GM19328 (cell line): ENCODE data around the gene PPARG.
"Not testable (repeated sequence)": the region's sequence is repeated elsewhere in the genome, so short reads cannot be mapped to it uniquely, and the experiment has no call there.

Experiments used
- ATAC-seq: cut with Tn5 transposase; IDR thresholded peaks from one replicate; pipeline ENCODE4 v1.9.1; 2021; ENCODE audit warnings: mild to moderate bottlenecking, moderate library complexity; ENCODE audit not compliant: unreplicated experiment

PPARG gene

GRCh38 chr3:12478326-12478725, 189.5 kb downstream of the PPARG start:
- ATAC-seq = no peak

- ATAC-seq = not testable (repeated sequence)
Measured at GRCh38 chr3:12479198-12479597, 190.3 kb downstream of the PPARG start.

- ATAC-seq = no peak
Measured at GRCh38 chr3:12479919-12480427, 191.1 kb downstream of the PPARG start.

- ATAC-seq = no peak
Measured at GRCh38 chr3:12483410-12483809, 194.5 kb downstream of the PPARG start.

- no peak for ATAC-seq
Measured at GRCh38 chr3:12483872-12484197, 195.0 kb downstream of the PPARG start.
